GM12801 (cell line): ENCODE data around the gene MYH15.

Experiments used
- CTCF ChIP-seq: IDR thresholded peaks from one replicate; pipeline ENCODE4 v1.5.1; 2011; ENCODE audit warnings: control low read depth; ENCODE audit not compliant: insufficient read length; ENCODE audit errors: extremely low read depth

The MYH15 gene

DNA sequence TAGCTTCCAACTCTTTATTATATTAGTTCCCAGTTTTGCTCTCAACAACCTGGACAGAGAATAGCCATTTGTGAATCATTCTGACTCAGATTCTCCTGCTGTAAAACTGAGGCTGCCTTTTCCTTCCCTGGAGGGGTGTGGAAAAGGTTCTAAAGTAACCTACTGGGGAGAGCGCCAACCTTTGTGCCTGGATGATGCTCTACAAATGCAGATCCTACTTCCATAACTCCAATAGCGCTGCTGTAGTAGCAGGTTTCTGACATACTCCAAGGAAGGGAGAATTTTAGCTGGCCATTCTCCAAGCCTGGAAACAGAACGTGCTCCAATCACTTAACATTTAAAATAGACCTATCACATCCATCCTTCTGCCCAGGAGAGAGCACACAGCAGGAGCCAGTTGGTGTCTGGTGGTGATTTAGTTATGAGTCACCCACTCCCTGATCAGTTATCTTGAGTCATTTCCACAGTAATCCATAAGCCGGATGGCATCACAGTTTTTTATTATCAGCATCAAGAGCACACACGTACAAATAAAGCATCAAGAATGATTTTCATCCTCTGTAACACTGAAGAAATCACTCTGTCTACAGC is 38.3 kb downstream of the MYH15 start:
- no peak for TF ChIP-seq CTCF

DNA sequence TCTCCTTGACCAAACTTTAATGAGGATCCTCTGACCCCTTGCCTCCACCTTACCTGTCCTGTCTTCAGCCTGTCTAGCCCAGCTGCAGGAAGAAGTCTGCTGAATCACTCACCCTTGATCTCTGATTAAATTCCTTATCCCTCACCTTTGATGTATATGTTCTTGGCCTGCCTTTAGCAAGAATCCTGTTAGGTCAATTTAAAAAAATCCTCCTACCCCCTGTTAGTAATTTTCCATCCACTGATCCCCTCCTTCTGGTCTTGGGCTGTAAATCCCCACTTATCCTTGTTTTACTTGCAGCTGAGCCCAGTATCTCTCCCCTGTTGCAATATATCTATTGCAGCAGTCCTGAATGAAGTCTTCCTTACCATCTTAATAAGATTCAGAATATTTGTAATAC is 39.0 kb downstream of the MYH15 start:
- TF ChIP-seq CTCF: no peak

DNA sequence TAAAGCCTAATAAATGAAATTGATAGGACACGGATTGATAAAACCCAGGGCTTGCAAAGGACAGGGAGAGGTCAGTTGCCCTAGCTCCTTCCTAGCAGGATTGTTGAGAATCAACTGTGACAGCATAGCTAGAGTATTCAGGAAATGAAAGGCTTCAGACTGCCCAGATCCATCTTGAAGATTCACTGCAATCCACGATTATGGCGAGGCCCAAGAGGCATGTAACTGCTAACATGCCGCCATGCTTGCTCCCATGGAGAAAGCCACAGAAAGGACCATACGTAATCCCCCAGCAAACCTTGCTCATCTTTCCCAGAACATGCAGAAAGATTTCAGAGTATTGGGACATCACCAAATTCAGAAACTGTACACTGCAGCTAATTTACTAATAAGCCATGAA is 41.3 kb downstream of the MYH15 start:
- no peak for TF ChIP-seq CTCF

DNA sequence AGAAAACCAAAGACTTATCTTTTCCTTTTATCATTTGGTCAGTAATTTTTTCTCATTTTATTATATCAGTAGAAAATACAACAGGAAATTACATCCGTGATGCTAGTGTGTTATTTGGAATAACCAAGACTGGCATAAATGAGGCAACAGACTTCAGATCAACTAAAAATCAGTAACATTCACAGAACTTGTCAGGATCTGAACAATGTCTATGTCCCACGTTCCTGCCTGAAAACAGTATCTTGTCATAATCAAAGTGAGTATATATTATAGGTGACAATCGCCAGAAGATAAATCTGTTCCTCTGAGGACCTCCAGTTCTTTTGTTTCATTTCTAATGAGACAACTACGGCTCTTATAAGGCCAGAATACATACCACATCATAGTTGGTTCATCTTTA is 41.8 kb downstream of the MYH15 start:
- no peak for TF ChIP-seq CTCF

DNA sequence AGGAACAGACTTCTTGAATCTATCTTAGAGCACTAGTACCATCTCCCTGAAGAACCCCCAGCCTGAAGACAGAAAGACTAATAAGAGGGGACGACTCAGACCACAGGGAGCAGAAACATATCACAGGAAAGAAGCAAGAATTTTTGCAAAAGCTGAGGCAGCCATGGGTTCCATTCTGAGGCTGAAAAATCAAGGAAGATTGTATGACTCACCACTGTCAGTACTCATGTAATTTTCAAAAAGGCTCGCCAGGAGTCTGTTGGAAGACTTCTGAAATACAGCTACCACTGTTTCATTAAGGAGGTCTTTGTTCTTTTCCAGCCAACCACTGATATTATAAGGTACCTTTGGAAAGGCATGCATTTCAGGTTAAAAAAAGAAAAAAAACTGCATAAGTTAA is 47.5 kb downstream of the MYH15 start:
- no peak for TF ChIP-seq CTCF

GRCh38 chr3:108461661-108462111 is 48.7 kb downstream of the MYH15 start:
- TF ChIP-seq CTCF: no peak

GRCh38 chr3:108459225-108459624 is 51.2 kb downstream of the MYH15 start:
- no peak for TF ChIP-seq CTCF

DNA sequence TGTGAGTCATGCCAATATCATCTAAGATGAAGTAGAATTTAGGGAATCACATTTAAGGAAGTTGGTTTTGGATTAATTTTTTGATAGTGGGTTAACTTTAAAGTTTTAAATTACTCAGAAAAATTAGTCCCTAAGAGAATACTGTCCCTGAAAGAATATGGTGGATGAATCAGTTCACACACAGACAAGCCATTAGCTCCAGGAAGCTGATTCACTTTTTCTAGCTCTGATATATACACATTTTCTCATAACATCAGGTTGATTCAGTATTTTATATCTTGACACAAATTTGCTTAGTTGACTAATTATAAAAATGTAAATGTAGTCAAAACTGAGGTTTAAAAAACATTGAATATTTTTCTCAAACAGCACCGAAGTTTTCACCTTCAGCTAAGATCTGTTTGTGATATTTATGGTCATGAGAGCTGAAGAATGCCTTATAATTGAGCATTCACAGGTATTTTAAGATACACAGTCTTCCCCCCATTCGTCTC is 55.1 kb downstream of the MYH15 start:
- TF ChIP-seq CTCF: no peak
